Myocyte (in vitro differentiated cells): ENCODE data around the gene UPF3B. TPM values are rescaled to one million over a fixed set of nuclear protein-coding genes. Genes with fewer than 3 reads are reported as not detected.
"Not testable (repeated sequence)": the region's sequence is repeated elsewhere in the genome, so short reads cannot be mapped to it uniquely, and the experiment has no call there.

Experiments
- DNase-seq: peaks from one replicate; pipeline ENCODE4 v3.0.0-alpha.2; 2012; ENCODE audit warnings: low read depth
- total RNA-seq: library from RNA; depleted of rRNA; stranded (reverse); fragments of >200 nt; gene quantifications from 2 replicates; pipeline ENCODE4 v1.2.3, GENCODE V29; 2014

The UPF3B gene
- total RNA-seq, 1 donor from 2014 or later, result 2.6 TPM

DNA sequence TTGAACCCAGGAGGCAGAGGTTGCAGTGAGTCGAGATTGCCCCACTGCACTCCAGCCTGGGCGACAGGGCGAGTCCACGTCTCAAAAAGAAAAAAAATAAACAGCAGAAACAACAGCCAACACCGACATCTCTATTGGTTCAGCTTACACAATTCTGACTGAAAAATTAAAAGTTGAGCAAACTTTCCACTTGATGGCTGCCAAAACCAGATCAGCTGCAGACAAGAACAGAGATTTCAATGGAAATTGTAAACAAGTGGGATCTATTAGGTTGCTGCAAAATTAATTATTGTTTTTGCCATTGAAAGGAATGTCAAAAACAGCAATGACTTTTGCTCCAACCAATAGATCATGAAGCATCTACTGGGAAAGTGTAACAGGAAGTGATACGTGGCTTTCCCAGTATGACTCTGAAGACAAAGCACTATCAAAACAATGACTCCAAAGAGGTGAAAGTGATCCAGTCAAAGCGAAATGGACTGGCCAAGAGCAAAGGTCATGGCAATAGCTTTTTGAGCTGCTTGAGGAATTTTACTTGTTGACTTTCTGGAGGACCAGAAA, 26.3 kb downstream of the UPF3B start:
- DNase-seq, result no peak

DNA sequence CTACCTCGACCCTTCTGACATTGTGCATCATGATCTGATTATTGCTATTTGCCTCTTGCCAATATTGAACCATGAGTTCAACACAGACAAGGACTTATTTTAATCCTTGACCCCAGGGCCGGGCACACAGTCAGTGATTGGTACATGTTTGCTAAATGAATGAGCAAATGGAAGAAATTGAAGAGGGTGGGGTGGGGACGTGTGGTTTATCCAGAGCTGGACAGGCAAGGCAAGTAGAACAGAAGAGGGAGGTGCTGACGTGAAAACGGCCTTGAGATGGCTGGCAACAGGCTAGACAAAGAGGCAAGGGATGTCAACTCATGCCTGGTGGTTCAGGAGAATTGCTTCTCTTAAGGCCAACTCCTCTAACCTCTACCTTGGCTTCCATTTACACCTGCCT, 28.5 kb downstream of the UPF3B start:
- DNase-seq, result not testable (repeated sequence)

DNA sequence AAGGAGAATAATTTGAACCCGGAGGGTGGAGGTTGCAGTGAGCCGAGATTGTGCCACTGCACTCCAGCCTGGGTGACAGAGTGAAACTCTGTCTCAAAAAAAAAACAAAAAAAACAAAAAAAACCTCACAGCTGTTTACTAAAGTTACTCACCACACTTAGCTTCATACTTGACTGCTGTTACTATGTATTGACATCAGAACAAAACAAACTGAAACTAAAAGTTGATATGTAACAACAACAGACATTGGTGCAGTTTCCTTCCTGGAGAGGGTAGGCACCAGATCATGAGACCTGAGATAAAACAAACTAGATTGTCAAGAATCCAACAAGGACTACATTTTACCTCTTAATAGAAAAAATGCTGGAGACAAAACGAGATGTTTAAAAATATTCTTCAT, 31.1 kb downstream of the UPF3B start:
- peak; percentile 42 for DNase-seq

DNA sequence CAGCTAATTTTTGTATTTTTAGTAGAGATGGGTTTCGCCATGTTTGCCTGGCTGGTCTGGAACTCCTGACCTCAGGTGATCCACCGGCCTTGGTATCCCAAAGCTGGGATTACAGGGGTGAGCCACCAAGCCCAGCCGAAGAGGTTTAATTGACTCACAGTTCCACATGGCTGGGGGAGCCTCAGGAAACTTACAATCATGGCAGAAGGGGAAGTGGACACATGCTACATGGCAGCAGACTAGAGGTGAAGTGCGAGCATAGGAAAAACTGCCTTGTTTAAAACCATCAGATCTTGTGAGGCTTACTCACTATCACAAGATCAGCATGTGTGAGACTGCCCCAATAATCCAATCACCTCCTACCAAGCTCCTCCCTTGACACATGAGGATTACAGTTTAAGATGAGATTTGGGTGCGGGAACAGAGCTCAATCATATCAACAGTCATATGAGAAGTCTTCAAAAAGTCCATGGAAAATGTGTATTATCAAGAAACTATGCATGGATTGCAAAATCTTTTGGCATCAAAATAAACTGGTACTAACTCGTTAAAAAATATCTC, 35.6 kb downstream of the UPF3B start:
- no peak for DNase-seq

DNA sequence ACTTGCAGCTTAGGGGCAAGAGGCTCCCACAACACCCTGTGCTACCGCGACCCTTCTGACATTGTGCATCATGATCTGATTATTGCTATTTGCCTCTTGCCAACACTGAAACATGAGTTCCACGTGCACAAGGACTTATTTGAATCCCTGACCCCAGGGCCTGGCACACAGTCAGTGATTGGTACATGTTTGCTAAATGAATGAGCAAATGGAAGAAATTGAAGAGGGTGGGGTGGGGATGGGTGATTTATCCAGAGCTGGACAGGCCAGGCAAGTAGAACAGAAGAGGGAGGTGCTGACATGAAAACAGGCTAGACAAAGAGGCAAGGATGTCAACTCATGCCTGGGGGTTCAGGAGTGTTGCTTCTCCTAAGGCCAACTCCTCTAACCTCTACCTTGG, 36.5 kb downstream of the UPF3B start:
- DNase-seq, result no peak

DNA sequence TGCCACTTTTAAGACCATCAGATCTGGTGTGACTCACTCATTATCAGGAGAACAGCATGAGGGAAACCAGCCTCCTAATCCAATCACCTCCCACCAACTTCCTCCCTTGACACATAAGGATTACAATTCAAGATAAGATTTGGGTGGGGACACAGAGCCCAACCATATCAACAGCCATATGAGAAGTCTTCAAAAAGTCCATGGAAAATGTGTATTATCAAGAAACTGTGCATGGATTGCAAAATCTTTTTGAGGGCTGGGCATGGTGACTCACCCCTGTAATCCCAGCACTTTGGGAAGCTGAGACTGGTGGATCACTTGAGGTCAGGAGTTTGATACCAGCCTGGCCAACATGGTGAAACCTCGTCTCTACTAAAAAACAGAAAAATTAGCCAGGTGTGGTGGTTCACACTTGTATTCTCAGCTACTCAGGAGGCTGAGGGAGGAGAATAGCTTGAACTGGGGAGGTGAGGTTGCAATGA, 43.5 kb downstream of the UPF3B start:
- no peak for DNase-seq

DNA sequence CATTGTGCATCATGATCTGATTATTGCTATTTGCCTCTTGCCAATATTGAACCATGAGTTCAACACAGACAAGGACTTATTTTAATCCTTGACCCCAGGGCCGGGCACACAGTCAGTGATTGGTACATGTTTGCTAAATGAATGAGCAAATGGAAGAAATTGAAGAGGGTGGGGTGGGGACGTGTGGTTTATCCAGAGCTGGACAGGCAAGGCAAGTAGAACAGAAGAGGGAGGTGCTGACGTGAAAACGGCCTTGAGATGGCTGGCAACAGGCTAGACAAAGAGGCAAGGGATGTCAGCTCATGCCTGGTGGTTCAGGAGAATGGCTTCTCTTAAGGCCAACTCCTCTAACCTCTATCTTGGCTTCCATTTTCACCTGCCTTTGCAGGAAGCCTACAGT, 44.3 kb downstream of the UPF3B start:
- DNase-seq, result not testable (repeated sequence)

DNA sequence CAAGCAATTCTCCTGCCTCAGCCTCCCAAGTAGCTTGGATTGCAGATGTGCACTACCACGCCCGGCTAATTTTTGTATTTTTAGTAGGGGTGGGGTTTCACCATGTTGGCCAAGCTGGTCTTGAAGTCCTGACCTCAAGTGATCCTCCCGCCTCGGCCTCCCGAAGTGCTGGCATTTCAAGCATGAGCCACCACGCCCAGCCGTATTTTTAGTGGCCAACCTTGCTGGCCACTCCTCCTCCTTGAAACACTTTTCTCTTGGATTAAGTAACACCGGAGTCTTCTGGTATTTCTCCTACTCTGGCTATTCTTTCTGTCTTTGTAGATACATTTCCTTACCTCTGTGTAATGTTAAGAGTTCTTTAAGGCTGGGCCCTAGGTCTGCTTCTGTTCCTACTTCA, 50.2 kb downstream of the UPF3B start:
- DNase-seq, result no peak

DNA sequence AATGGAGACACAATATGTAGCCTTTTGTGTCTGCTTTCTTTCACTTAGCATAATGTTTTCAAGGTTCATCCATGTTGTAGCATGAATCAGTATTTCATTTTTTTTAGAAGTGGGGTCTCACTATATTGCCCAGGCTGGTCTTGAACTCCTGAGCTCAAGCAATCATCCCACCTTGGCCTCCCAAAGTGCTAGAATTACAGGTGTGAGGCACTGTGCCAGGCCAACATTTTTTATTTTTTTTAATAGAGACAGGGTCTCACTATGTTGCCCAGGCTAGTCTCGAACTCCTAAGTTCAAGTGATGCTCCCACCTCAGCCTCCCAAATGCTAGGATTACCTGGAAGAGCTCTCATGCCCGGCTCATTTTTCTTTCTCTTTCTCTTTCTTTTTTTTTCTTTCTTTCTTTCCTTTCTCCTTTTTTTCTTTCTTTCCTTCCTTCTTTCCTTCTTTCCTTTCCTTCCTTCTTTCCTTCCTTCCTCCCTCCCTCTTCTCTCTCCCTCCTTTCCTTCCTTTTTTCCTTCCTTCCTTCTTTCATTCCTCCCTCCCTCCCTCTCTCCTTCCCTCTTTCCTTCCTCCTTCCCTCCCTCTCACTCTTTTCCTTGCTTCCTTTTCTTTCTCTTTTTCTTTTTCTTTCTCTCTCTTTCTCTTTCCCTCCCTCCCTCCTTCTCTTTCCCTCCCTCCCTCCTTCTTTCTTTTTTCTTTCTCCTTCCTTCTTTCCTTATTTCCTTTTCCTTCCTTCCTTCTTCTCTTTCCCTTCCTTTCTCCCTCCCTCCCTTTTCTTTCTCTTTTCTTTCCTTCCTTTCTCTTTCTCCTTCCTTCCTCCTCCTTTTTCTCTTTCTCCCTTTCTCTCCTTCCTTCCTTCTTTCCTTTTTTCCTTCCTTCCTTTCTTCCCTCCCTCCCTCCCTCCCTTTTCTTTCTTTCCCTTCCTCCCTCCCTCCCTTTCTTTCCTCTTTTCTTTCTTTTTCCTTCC, 51.2 kb downstream of the UPF3B start:
- no peak for DNase-seq

DNA sequence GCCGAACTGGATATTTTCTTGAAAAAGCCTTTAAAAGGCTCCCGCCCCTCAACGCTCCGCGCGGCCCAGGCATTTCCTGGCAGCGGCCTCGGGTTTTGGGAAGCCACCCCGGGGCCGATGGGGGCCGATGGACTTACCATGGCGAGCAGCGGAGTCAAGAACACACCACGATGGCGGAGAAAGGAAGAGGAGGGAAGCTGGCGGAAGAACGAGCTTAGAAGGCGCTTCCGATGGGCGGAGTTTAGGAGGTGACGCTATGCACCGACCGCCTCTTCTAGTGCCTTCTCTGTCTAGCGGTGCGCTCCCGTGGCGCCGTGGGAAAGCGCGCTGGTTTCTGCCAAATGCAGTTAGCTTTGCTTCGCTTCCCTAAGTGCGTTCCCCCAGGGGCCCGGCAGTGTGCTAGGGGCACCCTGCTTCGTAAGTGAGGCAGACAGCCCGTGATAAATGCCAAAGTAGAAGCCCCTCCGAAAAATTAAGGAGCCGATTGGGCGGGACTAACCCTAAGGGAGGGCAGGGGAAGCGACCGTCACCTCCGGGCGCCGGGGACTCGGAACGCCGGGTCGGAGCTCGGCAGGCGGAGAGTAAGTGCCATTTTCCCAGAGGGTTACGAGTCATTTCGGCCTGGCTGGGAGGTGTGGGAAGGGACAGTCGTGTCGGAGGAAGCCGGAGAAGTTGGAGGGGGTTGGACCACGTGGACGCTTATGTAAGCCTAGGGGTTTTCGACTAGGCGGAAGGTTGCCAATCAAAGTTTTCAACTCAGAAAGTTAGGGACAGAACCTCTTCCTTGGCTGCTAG, 61.1 kb downstream of the UPF3B start, which contains the start of gene RPL39:
TSS of gene RPL39 (minus strand) at position 194 of the 795 bp plus-strand sequence. CDS start at position 140, 54 bp downstream.
- peak; percentile 87 for DNase-seq

DNA sequence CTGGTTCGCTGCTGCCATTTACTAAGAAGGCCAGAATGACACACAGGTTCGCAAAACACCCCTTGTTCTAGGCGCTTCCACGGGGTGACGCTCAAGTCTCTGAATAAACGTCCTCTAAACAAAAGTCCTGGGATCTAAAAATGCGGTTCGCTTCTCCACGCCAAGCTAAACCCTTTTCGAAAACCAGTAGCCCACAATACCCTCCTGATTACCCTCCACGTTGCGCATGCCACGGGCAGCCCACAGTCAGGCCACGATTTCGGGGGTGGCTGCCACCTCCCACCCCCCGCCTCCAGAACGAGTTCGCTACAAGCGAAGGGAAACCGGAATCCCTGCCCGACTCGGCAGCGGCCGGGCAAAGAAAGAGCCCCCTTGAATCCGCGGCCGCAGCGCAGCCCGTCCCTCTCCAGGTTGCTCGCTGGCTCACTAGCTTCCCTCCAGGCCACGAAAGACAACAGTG, 61.8 kb downstream of the UPF3B start:
- peak; percentile 46 for DNase-seq

DNA sequence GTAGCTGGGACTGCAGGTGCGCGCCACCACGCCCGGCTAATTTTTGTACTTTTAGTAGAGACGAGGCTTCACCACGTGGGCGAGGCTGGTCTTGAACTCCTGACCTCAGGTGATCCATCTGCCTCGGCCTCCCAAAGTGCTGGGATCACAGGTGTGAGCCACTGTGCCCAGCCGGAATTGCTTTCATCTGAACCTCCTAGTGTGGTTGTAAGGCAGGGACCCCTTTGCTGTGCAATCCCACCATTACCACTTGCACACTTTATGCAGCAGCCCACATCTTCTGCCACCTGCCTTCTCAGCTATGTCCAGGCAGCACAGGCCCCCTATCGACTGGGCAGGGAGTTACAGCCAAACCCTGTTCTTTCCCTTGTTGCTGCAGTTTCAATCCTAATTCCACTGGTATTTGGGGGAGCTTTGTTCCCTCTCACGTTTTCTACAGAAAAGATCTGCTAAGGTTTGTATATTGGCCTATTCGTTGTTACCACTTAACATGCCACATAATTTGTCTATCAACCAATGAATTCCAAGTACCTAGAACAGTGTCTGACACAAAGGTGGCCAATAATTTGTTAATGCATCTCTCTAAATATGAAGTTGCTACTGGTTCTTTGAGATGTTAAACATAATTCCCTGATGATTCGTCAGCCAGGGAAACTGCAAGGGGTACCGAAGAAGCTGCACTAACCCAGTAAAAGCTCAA, 67.9 kb downstream of the UPF3B start:
- DNase-seq, result peak; percentile 27

Other genes starting within 250 kb of the UPF3B start
- 5.0 and 5.5 TPM in 2 replicates for gene NKRF, start 246.5 kb downstream of the UPF3B start, total RNA-seq
- gene SEPTIN6, start 159.8 kb downstream of the UPF3B start, total RNA-seq, result 3.9 and 4.3 TPM in 2 replicates
- 0.31 TPM in 1 of 2 replicates, not detected in the other for gene SOWAHD, start 94.4 kb downstream of the UPF3B start, total RNA-seq
- 4,489 and 7,031 TPM in 2 replicates for gene RPL39, start 61.3 kb downstream of the UPF3B start, total RNA-seq
- gene RNF113A, start 18.8 kb upstream of the UPF3B start, total RNA-seq, result 16.1 and 18.0 TPM in 2 replicates
- 55.2 and 65.4 TPM in 2 replicates for gene NDUFA1, start 18.9 kb upstream of the UPF3B start, total RNA-seq
- gene AKAP14, start 42.9 kb upstream of the UPF3B start, total RNA-seq, result not detected in 2 replicates
- gene NKAP, start 90.8 kb upstream of the UPF3B start, total RNA-seq, result 3.8 and 4.7 TPM in 2 replicates
- not detected in 2 replicates for gene RHOXF2B, start 224.7 kb upstream of the UPF3B start, total RNA-seq